ENCODE results near the gene CHMP2A. TPM values are rescaled to one million over a fixed set of nuclear protein-coding genes. Genes with fewer than 3 reads are reported as not detected.

Gene CHMP2A
- total and polyA plus RNA-seq, 2 donors (not counting 3 experiments of a cell fraction or from before 2014, with no cell fraction given): 105 to 150 TPM

DNA sequence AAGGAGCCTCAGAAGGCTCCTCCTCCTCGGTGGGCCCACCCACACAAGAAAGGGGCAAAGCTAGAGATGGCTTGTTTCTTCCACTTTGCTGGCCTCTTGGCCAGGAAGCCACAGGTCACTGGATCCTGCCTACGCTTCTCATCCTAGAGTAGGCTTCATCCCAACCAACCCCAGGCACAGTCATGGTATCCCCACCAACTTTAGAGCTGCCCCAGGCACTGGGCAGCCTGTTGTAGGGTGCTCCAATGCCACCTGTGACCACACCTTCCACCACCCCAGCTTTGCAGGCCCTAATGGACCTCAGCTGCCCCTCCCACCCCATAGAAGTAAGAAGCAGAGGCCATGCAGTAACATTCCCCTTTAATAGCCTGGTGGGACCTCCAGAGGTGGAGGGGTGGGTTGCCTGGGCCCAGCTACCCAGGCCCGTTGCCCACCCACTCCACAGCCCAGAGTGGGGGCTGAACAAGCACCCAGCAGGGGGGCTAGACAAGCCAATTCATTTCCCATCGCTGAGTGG, 522 bp upstream of the CHMP2A start:
- peak overlapping the region; percentile 54 for H3K27ac ChIP-seq (ENCODE audit: insufficient read depth, low read depth, low read length)
- H3K9me1 ChIP-seq (replicated peaks; ENCODE audit: control insufficient read depth, extremely low read depth, insufficient read depth, low read length): no peaks in the 10 kb centered on the region
- H3K4me3 ChIP-seq (replicated peaks in 1 of 3; ENCODE audit: insufficient read depth in 1 of 3, low read depth in 1 of 3, low read length in 3 of 3): peak overlapping the region in 2 of 3 experiments; percentile 17 to 62
- no peaks in the 10 kb centered on the region for H4K20me1 ChIP-seq (replicated peaks; ENCODE audit: control insufficient read depth, extremely low read depth, insufficient read depth, low read length)
- no peak for TF ChIP-seq CTCF (IDR thresholded peaks at IDR 0.05; ENCODE audit: extremely low read depth in 1 of 2, insufficient read depth in 1 of 2, low read depth in 1 of 2, low read length in 2 of 2)
- H3K79me2 ChIP-seq (ENCODE audit: control insufficient read depth, insufficient read depth, low read length): peaks cover 23% of the 10 kb centered on the region
- peak overlapping the region; percentile 39 for H3K9ac ChIP-seq (replicated peaks; ENCODE audit: extremely low read depth, insufficient read depth, low read length)
- H3K27me3 ChIP-seq (ENCODE audit: control insufficient read depth in 2 of 2, insufficient read depth in 2 of 2, low read length in 2 of 2): no peaks in the 10 kb centered on the region
- DNase-seq (ENCODE audit: low read depth, low spot score) (no peak), FAIRE-seq (no peak)
- H3K4me1 ChIP-seq (ENCODE audit: control insufficient read depth, extremely low read depth, insufficient read depth, low read length): peaks cover 34% of the 10 kb centered on the region
- CTCF ChIA-PET: interaction anchor here (1.1 to 3.7 kb wide), 5 partner anchors 10 to 41 kb away, joined by 3 to 60 read pairs (median 13); partner anchors contain the start of genes MZF1 and ZBTB45
- intact Hi-C loops (cut with micrococcal nuclease) (loop anchor here (1.0 kb wide), 1 partner anchor 36 kb away; the partner anchor contains the start of gene ZBTB45), dilution Hi-C loops (cut with MboI; ENCODE audit: extremely low pct_ligation_motif_present, low sequenced_read_pairs) (no loop called here)
- peaks cover 14 to 28% of the 10 kb centered on the region in 2 experiments for H3K36me3 ChIP-seq (ENCODE audit: control insufficient read depth in 2 of 2, extremely low read depth in 1 of 2, insufficient read depth in 2 of 2, low read length in 2 of 2)
- no peak overlapping the region for H2AFZ ChIP-seq (ENCODE audit: low read depth, low read length)
- no peaks in the 10 kb centered on the region for H3K9me3 ChIP-seq (replicated peaks; ENCODE audit: control insufficient read depth, insufficient read depth, low read length)
- peak overlapping the region; percentile 12 for H3K4me2 ChIP-seq (ENCODE audit: insufficient read depth, low read length)
- POLR2A ChIA-PET: interaction anchor here (0.8 to 3.1 kb wide), 3 partner anchors 11 to 42 kb away, joined by 4 to 17 read pairs (median 4); partner anchors contain the start of gene TRIM28
- TSS peak; percentile 32 for BruUV-seq (replicated peaks)

GRCh38 chr19:58553799-58554493, 959 bp downstream of the CHMP2A start:
- Histone ChIP-seq H3K27me3 (ENCODE audit: control insufficient read depth in 2 of 2, insufficient read depth in 2 of 2, low read length in 2 of 2) (no peaks in the 10 kb centered on the region), H3K4me2 (ENCODE audit: insufficient read depth, low read length) (peak overlapping the region; percentile 72), H3K27ac (ENCODE audit: insufficient read depth, low read depth, low read length) (peak overlapping the region; percentile 54), H3K9me1 (replicated peaks; ENCODE audit: control insufficient read depth, extremely low read depth, insufficient read depth, low read length) (no peaks in the 10 kb centered on the region), H3K36me3 (ENCODE audit: control insufficient read depth in 2 of 2, extremely low read depth in 1 of 2, insufficient read depth in 2 of 2, low read length in 2 of 2) (peaks cover 14 to 43% of the 10 kb centered on the region in 2 experiments), H3K9ac (replicated peaks; ENCODE audit: extremely low read depth, insufficient read depth, low read length) (peak overlapping the region; percentile 66), H3K4me3 (replicated peaks in 1 of 3; ENCODE audit: insufficient read depth in 1 of 3, low read depth in 1 of 3, low read length in 3 of 3) (peak overlapping the region; percentile 35 to 62 (median 49)), H3K4me1 (ENCODE audit: control insufficient read depth, extremely low read depth, insufficient read depth, low read length) (peaks cover 24% of the 10 kb centered on the region), H3K9me3 (replicated peaks; ENCODE audit: control insufficient read depth, insufficient read depth, low read length) (no peaks in the 10 kb centered on the region), H3K79me2 (ENCODE audit: control insufficient read depth, insufficient read depth, low read length) (peaks cover 28% of the 10 kb centered on the region), H2AFZ (ENCODE audit: low read depth, low read length) (no peak overlapping the region), H4K20me1 (replicated peaks; ENCODE audit: control insufficient read depth, extremely low read depth, insufficient read depth, low read length) (no peaks in the 10 kb centered on the region)
- dilution Hi-C loops (cut with MboI; ENCODE audit: extremely low pct_ligation_motif_present, low sequenced_read_pairs) (no loop called here), intact Hi-C loops (cut with micrococcal nuclease) (loop anchor here (1.0 kb wide), 1 partner anchor 10 kb away; the partner anchor contains the start of gene TRIM28)
- CTCF ChIA-PET: interaction anchor here (0.9 to 3.7 kb wide), 8 partner anchors 9 to 40 kb away, joined by 3 to 60 read pairs (median 6); partner anchors contain the start of genes TRIM28 and ZBTB45
- no TSS peak for BruUV-seq (replicated peaks)
- peak; percentile 28 for FAIRE-seq
- TF ChIP-seq CTCF (IDR thresholded peaks at IDR 0.05; ENCODE audit: extremely low read depth in 1 of 2, insufficient read depth in 1 of 2, low read depth in 1 of 2, low read length in 2 of 2) (no peak), EZH2 (IDR thresholded peaks at IDR 0.05; ENCODE audit: borderline replicate concordance, low read depth, low read length, severe bottlenecking) (no peak), MAX (IDR thresholded peaks at IDR 0.05; ENCODE audit: insufficient read depth, insufficient read length) (no peak), MYC (IDR thresholded peaks at IDR 0.05; ENCODE audit: low read depth, low read length) (no peak), FOS (IDR thresholded peaks at IDR 0.05; ENCODE audit: borderline replicate concordance, insufficient read depth, low read length) (no peak), POLR2AphosphoS5 (IDR thresholded peaks at IDR 0.05; ENCODE audit: insufficient read depth, low read depth, low read length) (no peak), GATA2 (IDR thresholded peaks at IDR 0.05; ENCODE audit: insufficient read depth, insufficient read length, low read depth, low read length) (no peak), POLR2A (IDR thresholded peaks at IDR 0.05; ENCODE audit: low read depth, low read length) (no peak), JUN (IDR thresholded peaks at IDR 0.05; ENCODE audit: borderline replicate concordance, insufficient read depth, insufficient read length, low read depth) (no peak)
- POLR2A ChIA-PET: interaction anchor here (3.1 kb wide), 1 partner anchor 10 kb away, joined by 17 read pairs; the partner anchor contains the start of gene TRIM28
- no peak for DNase-seq (ENCODE audit: low read depth, low spot score)
